Fibroblast of the conjunctiva (primary cell): ENCODE data around the gene ROPN1.

ENCODE experiments used
- DNase-seq: peaks from one replicate; pipeline ENCODE4 v3.0.0-alpha.2; 2010; ENCODE audit warnings: low read depth

Gene ROPN1

GRCh38 chr3:123947482-123947881 lies 44.4 kb downstream of the ROPN1 start:
- no peak for DNase-seq

GRCh38 chr3:123941542-123941941 lies 50.4 kb downstream of the ROPN1 start:
- DNase-seq: no peak

- DNase-seq: no peak
Measured at GRCh38 chr3:123941121-123941520, 50.8 kb downstream of the ROPN1 start.

DNA sequence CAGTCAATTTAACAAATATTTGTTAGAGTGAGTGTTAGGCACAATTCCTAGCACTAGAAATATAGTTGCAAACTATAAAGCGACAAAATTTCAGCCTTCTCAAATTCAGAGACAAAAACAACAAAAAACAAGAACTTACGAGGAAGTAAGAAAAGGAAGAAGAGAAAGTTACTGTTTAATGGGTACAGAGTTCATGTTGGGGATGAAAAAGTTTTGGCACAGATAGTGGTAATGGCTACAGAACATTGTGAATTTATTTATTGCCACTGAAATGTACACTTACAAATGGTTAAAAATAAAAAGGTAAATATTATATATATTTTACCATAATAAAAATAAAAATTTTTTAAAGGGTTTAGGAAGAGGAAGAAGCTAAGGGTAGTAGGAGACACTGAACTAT lies 52.2 kb downstream of the ROPN1 start:
- DNase-seq: no peak

DNA sequence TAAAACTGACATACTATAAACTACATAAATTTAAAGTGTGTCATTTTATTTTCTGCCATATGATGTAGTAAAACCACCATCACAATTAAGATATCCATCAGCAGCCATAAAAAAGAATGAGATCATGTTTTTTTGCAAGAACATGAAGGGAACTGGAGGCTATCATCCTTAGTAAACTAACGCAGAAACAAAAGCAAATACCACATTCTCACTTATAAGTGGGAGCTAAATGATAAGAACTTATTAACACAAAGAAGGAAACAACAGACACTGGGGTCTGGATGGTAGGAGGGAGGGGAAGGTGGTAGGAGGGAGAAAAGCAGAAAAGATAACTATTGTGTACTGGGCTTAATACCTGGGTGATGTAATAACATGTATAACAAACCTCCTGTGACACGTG lies 55.5 kb downstream of the ROPN1 start:
- no peak for DNase-seq

DNA sequence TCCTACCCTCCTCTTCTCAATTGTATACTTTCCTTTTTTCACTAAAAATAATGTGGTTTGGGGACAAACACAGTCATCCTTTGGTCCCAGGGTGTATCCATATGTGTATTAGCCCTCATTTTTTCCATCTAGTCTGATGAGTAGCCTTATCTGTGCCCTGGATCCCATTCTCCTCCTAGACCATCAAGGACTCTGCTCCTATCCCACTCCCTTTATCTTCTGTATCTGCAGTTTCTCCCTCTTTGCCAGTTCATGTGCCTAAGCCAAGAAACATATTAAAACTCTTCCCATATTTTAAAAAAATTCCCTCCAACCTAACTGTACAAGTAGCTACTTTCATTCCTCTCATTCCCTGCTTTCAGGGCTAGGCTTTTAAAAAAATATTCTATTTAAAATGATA lies 56.1 kb downstream of the ROPN1 start:
- no peak for DNase-seq

- no peak for DNase-seq
Measured at GRCh38 chr3:123934250-123934649, 57.7 kb downstream of the ROPN1 start.

GRCh38 chr3:123930445-123930844 lies 61.5 kb downstream of the ROPN1 start:
- DNase-seq: peak; percentile 14

DNA sequence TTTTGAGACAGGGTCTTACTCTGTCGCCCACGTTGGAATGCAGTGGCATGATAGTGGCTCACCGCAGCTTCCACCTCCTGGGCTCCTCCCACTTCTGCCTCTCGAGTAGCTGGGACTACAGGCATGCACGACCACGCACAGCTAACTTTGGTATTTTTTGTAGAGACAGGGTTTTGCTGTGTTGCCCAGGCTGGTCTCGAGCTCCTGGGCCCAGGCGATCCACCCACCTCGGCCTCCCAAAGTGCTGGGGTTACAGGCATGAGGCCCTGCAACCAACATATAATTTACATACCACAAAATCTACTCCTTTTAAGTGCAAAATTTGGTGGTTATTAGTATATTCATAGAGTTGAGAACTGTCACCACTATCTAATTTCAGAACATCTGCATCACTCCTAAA lies 62.6 kb downstream of the ROPN1 start:
- DNase-seq: no peak

- DNase-seq: no peak
Measured at GRCh38 chr3:123926396-123926795, 65.5 kb downstream of the ROPN1 start.

GRCh38 chr3:123920868-123921267 lies 71.1 kb downstream of the ROPN1 start:
- DNase-seq: no peak

- no peak for DNase-seq
Measured at GRCh38 chr3:123920383-123920782, 71.5 kb downstream of the ROPN1 start.

GRCh38 chr3:123919353-123919752 lies 72.6 kb downstream of the ROPN1 start:
- DNase-seq: no peak
